Epithelial cell of proximal tubule (primary cell): ENCODE data around the gene MME. TPM values are rescaled to one million over a fixed set of nuclear protein-coding genes. Genes with fewer than 3 reads are reported as not detected.
"Not testable (repeated sequence)": the region's sequence is repeated elsewhere in the genome, so short reads cannot be mapped to it uniquely, and the experiment has no call there.

Experiments
- DNase-seq: peaks from one replicate; pipeline ENCODE4 v3.0.0-alpha.2; 2011; ENCODE audit warnings: low read depth
- H3K4me3 ChIP-seq: 2 replicates; pipeline ENCODE4 v1.5.1; 2011; ENCODE audit warnings: low read depth, mild to moderate bottlenecking, low read length
- CTCF ChIP-seq: conservative IDR thresholded peaks from 2 replicates; pipeline ENCODE4 v1.5.1; 2012; ENCODE audit warnings: low read depth, mild to moderate bottlenecking, low read length
- total RNA-seq: library from RNA; depleted of rRNA; stranded (reverse); fragments of >200 nt; gene quantifications from 2 replicates; pipeline ENCODE4 v1.2.3, GENCODE V29; 2015

MME gene
- total RNA-seq, 1 donor from 2014 or later: 61.6 TPM

- H3K4me3 ChIP-seq: no peak overlapping the region
- peak; percentile 45 for DNase-seq
- no peak for TF ChIP-seq CTCF
Observed at GRCh38 chr3:155131104-155131503, 51.0 kb downstream of the MME start.

- not testable (repeated sequence) for DNase-seq, H3K4me3 ChIP-seq
Observed at GRCh38 chr3:155134311-155134710, 54.2 kb downstream of the MME start.

GRCh38 chr3:155135003-155135402 is 54.9 kb downstream of the MME start:
- no peak for DNase-seq
- H3K4me3 ChIP-seq: no peak overlapping the region
- TF ChIP-seq CTCF: no peak

- DNase-seq: peak; percentile 60
- no peak for TF ChIP-seq CTCF
- no peak overlapping the region for H3K4me3 ChIP-seq
Observed at GRCh38 chr3:155138677-155139076, 58.6 kb downstream of the MME start.

- no peak overlapping the region for H3K4me3 ChIP-seq
- no peak for DNase-seq
- TF ChIP-seq CTCF: no peak
Observed at GRCh38 chr3:155147588-155147987, 67.5 kb downstream of the MME start.

GRCh38 chr3:155149494-155149893 is 69.4 kb downstream of the MME start:
- no peak overlapping the region for H3K4me3 ChIP-seq
- DNase-seq: no peak
- no peak for TF ChIP-seq CTCF

GRCh38 chr3:155153242-155154186 is 73.4 kb downstream of the MME start:
- H3K4me3 ChIP-seq: no peak overlapping the region
- TF ChIP-seq CTCF: no peak
- no peak for DNase-seq
